ENCODE data around the gene LDB2. TPM values are rescaled to one million over a fixed set of nuclear protein-coding genes. Genes with fewer than 3 reads are reported as not detected.
A peak's percentile ranks its signal among the peaks of the same experiment; 100 is the strongest.

LDB2 gene
- total RNA-seq, 1 experiment from 2014 or later, result not detected

- Histone ChIP-seq H3K4me3 (ENCODE audit: low read length) (no peak overlapping the region), H3K79me2 (ENCODE audit: low read length) (no peaks in the 10 kb centered on the region), H3K9ac (ENCODE audit: low read length) (no peak overlapping the region), H3K36me3 (ENCODE audit: low read depth, low read length) (no peaks in the 10 kb centered on the region), H3K27ac (ENCODE audit: low read length) (no peak overlapping the region), H3K9me2 (replicated peaks; ENCODE audit: low read length) (no peaks in the 10 kb centered on the region), H3K9me3 (ENCODE audit: low read length) (no peaks in the 10 kb centered on the region), H2AFZ (ENCODE audit: low read length) (no peak overlapping the region), H3F3A (ENCODE audit: low read length, unreplicated experiment) (no peaks in the 10 kb centered on the region), H3K4me1 (ENCODE audit: insufficient read depth, low read length) (peaks cover 9% of the 10 kb centered on the region), H3K27me3 (ENCODE audit: low read length) (no peaks in the 10 kb centered on the region), H4K20me1 (ENCODE audit: low read length) (no peaks in the 10 kb centered on the region), H3K4me2 (ENCODE audit: low read length) (no peak overlapping the region)
- CTCF ChIA-PET, result no interaction called here
- DNase-seq (no peak), ATAC-seq (no peak)
- BruUV-seq (replicated peaks), result no TSS peak
- TF ChIP-seq EZH2phosphoT487 (IDR thresholded peaks at IDR 0.05; ENCODE audit: borderline replicate concordance, low read length) (no peak), EZH2 (IDR thresholded peaks at IDR 0.05; ENCODE audit: low read length, unreplicated experiment) (no peak), CTCF (conservative IDR thresholded peaks at IDR 0.05; ENCODE audit: low read depth, low read length) (no peak)
- intact Hi-C loops (cut with micrococcal nuclease), result no loop called here
- POLR2A ChIA-PET (ENCODE audit: unreplicated experiment), result no interaction called here
These were observed 399.5 kb downstream of the LDB2 start for GRCh38 chr4:16498978-16499377.

- peak; percentile 86 for ATAC-seq
These were observed 401.9 kb downstream of the LDB2 start for GRCh38 chr4:16496501-16496900.

GRCh38 chr4:16492872-16493271 is 405.6 kb downstream of the LDB2 start:
- DNase-seq (no peak), ATAC-seq (no peak)
- Histone ChIP-seq H3K27me3 (ENCODE audit: low read length) (no peaks in the 10 kb centered on the region), H3K4me3 (ENCODE audit: low read length) (no peak overlapping the region), H3K79me2 (ENCODE audit: low read length) (no peaks in the 10 kb centered on the region), H4K20me1 (ENCODE audit: low read length) (no peaks in the 10 kb centered on the region), H2AFZ (ENCODE audit: low read length) (no peak overlapping the region), H3K4me1 (ENCODE audit: insufficient read depth, low read length) (peaks cover 9% of the 10 kb centered on the region), H3K9ac (ENCODE audit: low read length) (no peak overlapping the region), H3K9me2 (replicated peaks; ENCODE audit: low read length) (no peaks in the 10 kb centered on the region), H3K36me3 (ENCODE audit: low read depth, low read length) (no peaks in the 10 kb centered on the region), H3F3A (ENCODE audit: low read length, unreplicated experiment) (no peaks in the 10 kb centered on the region), H3K9me3 (ENCODE audit: low read length) (no peaks in the 10 kb centered on the region), H3K4me2 (ENCODE audit: low read length) (no peak overlapping the region), H3K27ac (ENCODE audit: low read length) (no peak overlapping the region)
- intact Hi-C loops (cut with micrococcal nuclease), result no loop called here
- TF ChIP-seq EZH2 (IDR thresholded peaks at IDR 0.05; ENCODE audit: low read length, unreplicated experiment), result no peak
- TF ChIP-seq CTCF (conservative IDR thresholded peaks at IDR 0.05; ENCODE audit: low read depth, low read length), result no peak
- no peak for TF ChIP-seq EZH2phosphoT487 (IDR thresholded peaks at IDR 0.05; ENCODE audit: borderline replicate concordance, low read length)
- POLR2A ChIA-PET (ENCODE audit: unreplicated experiment), result no interaction called here
- CTCF ChIA-PET, result no interaction called here
- no TSS peak for BruUV-seq (replicated peaks)

More at GRCh38 chr4:16496501-16496900, 401.9 kb downstream of the LDB2 start:
- Histone ChIP-seq H3K9ac (ENCODE audit: low read length) (no peak overlapping the region), H4K20me1 (ENCODE audit: low read length) (no peaks in the 10 kb centered on the region), H3K27ac (ENCODE audit: low read length) (no peak overlapping the region), H3K9me2 (replicated peaks; ENCODE audit: low read length) (no peaks in the 10 kb centered on the region), H3F3A (ENCODE audit: low read length, unreplicated experiment) (no peaks in the 10 kb centered on the region), H3K4me3 (ENCODE audit: low read length) (no peak overlapping the region), H3K4me2 (ENCODE audit: low read length) (no peak overlapping the region), H2AFZ (ENCODE audit: low read length) (no peak overlapping the region), H3K4me1 (ENCODE audit: insufficient read depth, low read length) (peaks cover 9% of the 10 kb centered on the region), H3K27me3 (ENCODE audit: low read length) (no peaks in the 10 kb centered on the region), H3K79me2 (ENCODE audit: low read length) (no peaks in the 10 kb centered on the region), H3K36me3 (ENCODE audit: low read depth, low read length) (no peaks in the 10 kb centered on the region), H3K9me3 (ENCODE audit: low read length) (no peaks in the 10 kb centered on the region)
- TF ChIP-seq EZH2 (IDR thresholded peaks at IDR 0.05; ENCODE audit: low read length, unreplicated experiment), result no peak
- TF ChIP-seq EZH2phosphoT487 (IDR thresholded peaks at IDR 0.05; ENCODE audit: borderline replicate concordance, low read length), result no peak
- TF ChIP-seq CTCF (conservative IDR thresholded peaks at IDR 0.05; ENCODE audit: low read depth, low read length), result no peak
- ChIA-PET CTCF (no interaction called here), POLR2A (ENCODE audit: unreplicated experiment) (no interaction called here)
- intact Hi-C loops (cut with micrococcal nuclease), result no loop called here
- no TSS peak for BruUV-seq (replicated peaks)
- peak; percentile 67 for DNase-seq

All from PC-3 (cell line).